Memory B cell (primary cell): ENCODE measurements around the gene APCDD1.
A peak's percentile ranks its signal among the peaks of the same experiment; 100 is the strongest.

ENCODE experiments used
- ATAC-seq: fragments of 150-1000 bp; cut with Tn5 transposase; 2 replicates; pipeline ENCODE4 v1.10.0; 2021; ENCODE audit warnings: low read depth, mild to moderate bottlenecking, moderate library complexity
- DNase-seq, 2 donors: peaks; one replicate each; pipeline ENCODE4 v3.0.0; 2022; ENCODE audit warnings: low spot score in 2 of 2
- H3K27ac Mint-ChIP-seq: one replicate; pipeline ENCODE4 v1.8.0; 2022; ENCODE audit warnings: mild to moderate bottlenecking, moderate library complexity, mixed read lengths
- H3K27me3 Mint-ChIP-seq: one replicate; pipeline ENCODE4 v1.8.0; 2022; ENCODE audit warnings: mixed read lengths
- H3K36me3 Mint-ChIP-seq: one replicate; pipeline ENCODE4 v1.8.0; 2022; ENCODE audit warnings: mild to moderate bottlenecking, mixed read lengths
- H3K4me1 Mint-ChIP-seq: one replicate; pipeline ENCODE4 v1.8.0; 2022; ENCODE audit warnings: mixed read lengths
- H3K4me3 Mint-ChIP-seq: one replicate; pipeline ENCODE4 v1.8.0; 2022; ENCODE audit warnings: mild to moderate bottlenecking, moderate library complexity, mixed read lengths
- H3K9me3 Mint-ChIP-seq: one replicate; pipeline ENCODE4 v1.8.0; 2022; ENCODE audit warnings: mixed read lengths

The APCDD1 gene

DNA sequence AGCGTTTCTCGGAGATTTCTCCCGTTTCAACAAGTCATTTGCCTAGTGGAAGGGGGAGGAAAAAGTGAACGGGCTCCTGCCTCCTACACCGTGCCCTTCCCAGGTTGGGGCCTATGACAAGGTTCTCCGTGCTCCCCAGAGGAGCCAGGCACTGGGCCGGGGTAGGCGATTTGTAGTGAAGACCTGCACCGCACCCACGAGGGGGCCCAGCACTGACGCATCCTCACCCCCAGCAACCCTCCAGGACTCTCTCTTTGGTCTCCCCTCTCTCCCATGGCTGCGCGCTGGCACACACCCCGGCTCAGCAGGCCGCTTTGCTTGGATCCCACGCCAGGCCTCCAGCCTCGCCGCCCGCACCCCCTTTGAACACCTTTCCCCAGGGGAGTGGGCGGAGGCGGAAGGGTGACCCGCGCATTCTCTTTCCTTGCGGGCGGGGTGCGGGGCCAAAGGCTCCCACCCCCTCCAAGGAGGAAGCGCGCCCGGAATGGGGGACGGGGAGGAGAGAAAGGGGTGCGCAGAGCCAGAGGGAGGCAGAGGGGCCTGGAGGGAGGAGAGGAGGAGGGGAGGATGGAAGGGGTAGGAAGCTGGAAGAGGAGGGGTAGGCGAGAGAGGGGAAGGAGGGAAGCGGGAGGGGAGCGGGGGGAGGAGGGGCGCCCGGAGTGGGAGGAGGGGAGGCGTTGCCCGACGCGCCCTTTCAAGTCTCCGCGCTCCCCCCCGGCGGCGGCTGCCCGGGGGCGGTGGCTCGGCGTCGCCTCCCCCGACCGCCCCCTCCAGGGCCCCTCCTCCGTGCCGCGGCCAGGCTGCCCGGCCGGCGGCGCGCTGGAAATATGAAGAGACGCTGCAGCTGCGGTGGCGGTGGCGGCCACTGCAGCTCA lies at the start of gene APCDD1:
Gene APCDD1 (plus strand): TSS at position 830 of the 875 bp plus-strand sequence. CDS start 347 bp downstream, outside the sequence.
- no peaks in the 10 kb centered on the region for H3K9me3 Mint-ChIP-seq
- H3K36me3 Mint-ChIP-seq: no peaks in the 10 kb centered on the region
- peak within 1 kb of the TSS; percentile 80 for H3K4me3 Mint-ChIP-seq
- DNase-seq (no peak), ATAC-seq (no peak)
- no peak within 1 kb of the TSS for H3K27ac Mint-ChIP-seq
- H3K27me3 Mint-ChIP-seq: peaks cover 24% of the 10 kb centered on the region
- H3K4me1 Mint-ChIP-seq: peaks cover 2% of the 10 kb centered on the region

GRCh38 chr18:10405014-10405493 lies 49.4 kb upstream of the APCDD1 start:
- peaks cover 9% of the 10 kb centered on the region for H3K4me1 Mint-ChIP-seq
- H3K36me3 Mint-ChIP-seq: no peaks in the 10 kb centered on the region
- ATAC-seq: no peak
- DNase-seq: no peak
- no peak overlapping the region for H3K27ac Mint-ChIP-seq
- peaks cover 3% of the 10 kb centered on the region for H3K27me3 Mint-ChIP-seq
- no peak overlapping the region for H3K4me3 Mint-ChIP-seq
- no peaks in the 10 kb centered on the region for H3K9me3 Mint-ChIP-seq

DNA sequence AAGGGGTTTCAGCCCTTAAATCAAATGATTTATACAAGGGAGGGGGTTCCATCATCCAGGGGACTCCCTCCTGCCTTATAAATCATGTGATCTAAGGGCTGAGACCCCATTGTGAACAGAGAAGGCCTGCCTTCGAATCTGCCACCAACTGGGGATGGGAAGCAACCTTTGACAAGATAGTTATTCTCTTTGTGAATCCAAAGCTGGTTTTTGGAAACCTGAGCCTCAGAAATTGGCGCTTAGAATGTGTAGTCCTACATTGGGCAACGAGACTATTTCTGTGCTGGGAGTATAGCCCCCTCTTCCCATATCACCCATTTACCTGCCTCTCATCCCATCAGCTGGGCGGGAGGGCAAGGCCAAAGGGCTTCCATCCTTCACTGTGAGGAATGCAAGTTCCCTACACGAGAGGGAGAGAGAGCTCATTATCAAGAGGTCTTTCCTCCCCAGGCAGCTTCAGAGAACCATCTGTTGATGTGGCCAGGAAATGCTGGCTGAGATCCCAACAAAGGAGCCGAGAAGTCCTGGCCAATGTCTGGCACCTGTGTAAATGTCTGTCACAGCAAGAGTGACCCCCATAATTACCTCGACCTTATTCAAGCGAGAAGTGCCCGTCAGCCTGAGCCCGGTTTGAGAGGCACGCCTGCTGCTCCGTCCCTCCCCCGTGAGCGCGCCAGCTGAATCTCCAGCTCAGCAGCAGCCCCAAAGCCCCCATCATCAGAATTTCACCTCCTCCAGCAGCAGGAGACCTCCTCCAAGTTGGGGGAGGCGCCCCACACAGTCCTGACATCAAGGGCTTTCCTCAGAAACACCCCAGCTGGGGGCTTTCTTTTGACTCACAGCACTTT lies 48.4 kb upstream of the APCDD1 start:
- Mint-ChIP-seq H3K27me3 (peaks cover 3% of the 10 kb centered on the region), H3K9me3 (no peaks in the 10 kb centered on the region), H3K27ac (no peak overlapping the region), H3K4me1 (peaks cover 2% of the 10 kb centered on the region), H3K36me3 (no peaks in the 10 kb centered on the region), H3K4me3 (no peak overlapping the region)
- ATAC-seq: no peak
- no peak for DNase-seq

DNA sequence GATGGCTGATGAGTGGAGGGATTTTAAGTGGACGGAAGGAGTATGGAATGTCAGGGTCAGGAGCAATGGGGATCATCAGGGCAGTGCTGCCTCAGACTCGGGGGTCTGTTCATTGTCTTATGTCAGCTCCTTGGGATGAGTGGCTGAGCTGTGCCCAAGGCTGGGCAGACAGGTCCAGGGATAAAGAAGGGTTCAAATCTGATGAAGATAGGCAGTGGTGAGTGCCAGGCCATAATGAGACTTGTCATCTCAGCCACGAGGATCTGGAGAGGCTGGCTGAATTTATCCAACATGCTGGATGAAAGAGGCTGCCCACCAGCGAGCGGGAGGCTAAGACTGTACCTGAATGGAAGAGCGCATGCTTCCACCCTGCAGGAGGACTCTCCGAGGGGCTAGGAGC lies 46.3 kb upstream of the APCDD1 start:
- no peak overlapping the region for H3K27ac Mint-ChIP-seq
- H3K27me3 Mint-ChIP-seq: no peaks in the 10 kb centered on the region
- no peaks in the 10 kb centered on the region for H3K4me1 Mint-ChIP-seq
- ATAC-seq: no peak
- H3K9me3 Mint-ChIP-seq: no peaks in the 10 kb centered on the region
- DNase-seq: no peak
- H3K4me3 Mint-ChIP-seq: no peak overlapping the region
- H3K36me3 Mint-ChIP-seq: no peaks in the 10 kb centered on the region

GRCh38 chr18:10409041-10409440 lies 45.4 kb upstream of the APCDD1 start:
- Mint-ChIP-seq H3K4me3 (no peak overlapping the region), H3K36me3 (no peaks in the 10 kb centered on the region), H3K4me1 (no peaks in the 10 kb centered on the region), H3K27ac (no peak overlapping the region), H3K27me3 (no peaks in the 10 kb centered on the region), H3K9me3 (no peaks in the 10 kb centered on the region)
- DNase-seq: no peak
- ATAC-seq: no peak

DNA sequence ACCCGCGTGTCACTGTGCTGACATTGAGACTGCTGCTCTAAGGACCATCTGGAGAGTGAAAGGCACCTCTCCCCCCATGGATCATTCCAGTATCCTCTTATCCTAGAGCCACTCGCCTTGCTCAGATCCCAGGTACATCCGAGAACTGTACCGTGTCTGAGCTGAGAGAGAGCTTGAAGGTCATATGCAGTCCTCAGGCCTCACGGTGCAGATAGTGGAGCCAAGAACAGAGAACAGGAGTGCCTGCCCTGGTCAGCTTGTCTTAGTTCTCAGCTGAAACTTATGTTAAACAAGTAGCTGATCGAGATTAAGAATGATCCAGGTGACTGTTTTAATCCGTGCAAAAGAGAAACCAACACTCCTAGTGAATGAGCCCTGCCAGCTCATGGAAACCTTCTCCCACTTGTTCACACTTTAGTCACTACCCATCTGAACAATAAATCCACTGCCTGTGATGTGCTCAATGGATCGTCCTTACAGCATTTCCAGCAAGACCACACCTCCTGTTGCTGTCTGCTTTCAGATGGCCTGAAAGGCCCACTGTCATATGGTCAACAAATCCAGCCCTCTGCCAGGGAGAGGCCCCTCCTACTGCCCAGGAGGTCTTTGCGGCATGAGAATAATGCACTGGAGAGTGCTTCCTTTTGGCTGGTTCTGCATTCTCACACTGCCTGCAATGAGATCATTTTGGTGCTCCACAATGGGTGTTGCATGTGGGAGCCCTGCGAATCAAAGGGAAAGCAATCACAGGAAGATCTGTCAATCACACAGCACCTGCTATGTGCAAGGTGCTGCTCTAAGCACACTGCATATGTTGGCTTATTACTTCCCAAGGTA lies 43.7 kb upstream of the APCDD1 start:
- peaks cover 5% of the 10 kb centered on the region for H3K27me3 Mint-ChIP-seq
- no peaks in the 10 kb centered on the region for H3K9me3 Mint-ChIP-seq
- H3K27ac Mint-ChIP-seq: no peak overlapping the region
- DNase-seq: no peak
- no peaks in the 10 kb centered on the region for H3K4me1 Mint-ChIP-seq
- ATAC-seq: no peak
- no peak overlapping the region for H3K4me3 Mint-ChIP-seq
- H3K36me3 Mint-ChIP-seq: no peaks in the 10 kb centered on the region

- DNase-seq (no peak), ATAC-seq (no peak)
- H3K27ac Mint-ChIP-seq: no peak overlapping the region
- H3K9me3 Mint-ChIP-seq: no peaks in the 10 kb centered on the region
- no peaks in the 10 kb centered on the region for H3K4me1 Mint-ChIP-seq
- no peak overlapping the region for H3K4me3 Mint-ChIP-seq
- no peaks in the 10 kb centered on the region for H3K36me3 Mint-ChIP-seq
- H3K27me3 Mint-ChIP-seq: peaks cover 5% of the 10 kb centered on the region
Observed at GRCh38 chr18:10412933-10413332, 41.5 kb upstream of the APCDD1 start.

- Mint-ChIP-seq H3K4me1 (no peaks in the 10 kb centered on the region), H3K4me3 (no peak overlapping the region), H3K27me3 (peaks cover 5% of the 10 kb centered on the region), H3K9me3 (no peaks in the 10 kb centered on the region), H3K27ac (no peak overlapping the region), H3K36me3 (no peaks in the 10 kb centered on the region)
- DNase-seq (no peak), ATAC-seq (no peak)
Observed at GRCh38 chr18:10413722-10414121, 40.7 kb upstream of the APCDD1 start.

DNA sequence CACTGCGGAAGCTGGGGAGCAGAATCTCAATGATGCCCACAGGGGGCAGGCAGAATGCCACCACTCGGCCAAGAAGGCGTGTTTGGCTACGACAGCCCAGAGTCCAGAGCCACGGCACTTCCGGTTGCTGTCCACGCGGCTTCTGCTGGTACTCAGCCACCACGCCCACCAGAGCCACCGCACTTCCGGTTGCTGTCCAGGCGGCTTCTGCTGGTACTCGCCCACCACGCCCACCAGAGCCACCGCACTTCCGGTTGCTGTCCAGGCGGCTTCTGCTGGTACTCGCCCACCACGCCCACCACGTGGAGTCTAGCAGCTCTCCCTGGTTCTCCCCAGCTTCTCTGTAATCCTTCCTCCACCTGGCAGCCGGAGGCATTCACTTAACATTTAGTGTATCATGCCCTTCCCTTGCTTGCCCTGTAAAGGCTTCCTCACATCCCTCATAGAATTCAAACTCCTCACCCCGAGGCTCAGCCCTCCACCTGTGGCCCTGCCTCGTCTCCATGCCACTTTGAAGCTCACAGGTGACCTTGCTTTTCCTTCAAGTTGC lies 40.1 kb upstream of the APCDD1 start:
- DNase-seq (no peak), ATAC-seq (no peak)
- peaks cover 5% of the 10 kb centered on the region for H3K27me3 Mint-ChIP-seq
- H3K4me3 Mint-ChIP-seq: no peak overlapping the region
- H3K27ac Mint-ChIP-seq: no peak overlapping the region
- no peaks in the 10 kb centered on the region for H3K4me1 Mint-ChIP-seq
- H3K9me3 Mint-ChIP-seq: no peaks in the 10 kb centered on the region
- H3K36me3 Mint-ChIP-seq: no peaks in the 10 kb centered on the region

DNA sequence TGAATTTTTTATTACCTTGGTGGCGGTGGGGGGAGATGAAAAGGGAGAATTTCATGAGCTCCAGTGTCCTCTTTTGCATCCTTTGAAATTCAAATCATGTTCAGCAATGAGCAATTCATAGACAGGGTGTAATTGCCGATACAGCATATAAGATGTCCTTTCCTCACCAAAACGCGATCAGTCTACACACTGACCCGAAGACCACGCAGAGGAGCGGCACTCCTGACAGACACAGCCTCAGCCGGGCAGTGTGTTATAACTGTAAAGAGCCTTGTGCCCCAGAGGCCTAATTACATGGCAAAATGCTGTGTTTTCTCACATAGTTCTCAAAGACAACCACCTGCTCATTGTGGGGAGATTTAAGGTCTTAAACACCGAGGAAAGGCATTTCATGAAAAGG lies 38.4 kb upstream of the APCDD1 start:
- no peak for ATAC-seq
- H3K4me1 Mint-ChIP-seq: no peaks in the 10 kb centered on the region
- H3K27me3 Mint-ChIP-seq: peaks cover 5% of the 10 kb centered on the region
- no peak for DNase-seq
- H3K36me3 Mint-ChIP-seq: peaks cover 2% of the 10 kb centered on the region
- H3K9me3 Mint-ChIP-seq: peaks cover 3% of the 10 kb centered on the region
- no peak overlapping the region for H3K4me3 Mint-ChIP-seq
- H3K27ac Mint-ChIP-seq: no peak overlapping the region

DNA sequence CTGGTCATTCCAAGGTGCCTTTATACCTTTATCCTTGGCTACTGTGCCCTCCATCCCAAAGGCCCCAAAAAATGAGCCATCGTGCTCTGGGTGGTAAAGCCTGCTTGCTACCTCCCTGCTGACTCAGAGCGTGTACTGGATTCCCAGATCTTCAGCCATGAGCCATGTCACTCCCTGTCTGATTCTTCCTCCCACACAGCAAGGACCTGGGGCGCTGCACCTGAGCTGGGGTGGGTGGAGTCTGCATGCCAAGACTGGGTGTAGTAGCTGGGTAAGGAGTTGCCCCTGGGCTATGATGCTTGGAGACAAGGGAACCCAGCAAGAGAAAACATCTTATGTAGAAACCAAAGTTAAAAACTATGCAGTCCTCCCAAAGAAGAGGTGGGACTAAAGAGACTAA lies 37.2 kb upstream of the APCDD1 start:
- Mint-ChIP-seq H3K36me3 (peaks cover 2% of the 10 kb centered on the region), H3K27me3 (peaks cover 5% of the 10 kb centered on the region)

GRCh38 chr18:10417664-10418063 lies 36.8 kb upstream of the APCDD1 start:
- peaks cover 2% of the 10 kb centered on the region for H3K36me3 Mint-ChIP-seq
- no peak overlapping the region for H3K4me3 Mint-ChIP-seq
- ATAC-seq (no peak), DNase-seq (no peak)
- no peak overlapping the region for H3K27ac Mint-ChIP-seq
- no peaks in the 10 kb centered on the region for H3K4me1 Mint-ChIP-seq
- H3K27me3 Mint-ChIP-seq: peaks cover 5% of the 10 kb centered on the region
- peaks cover 3% of the 10 kb centered on the region for H3K9me3 Mint-ChIP-seq

More for the DNA sequence above, 37.2 kb upstream of the APCDD1 start:
- no peak overlapping the region for H3K4me3 Mint-ChIP-seq
- H3K27ac Mint-ChIP-seq: no peak overlapping the region
- peaks cover 3% of the 10 kb centered on the region for H3K9me3 Mint-ChIP-seq
- ATAC-seq (no peak), DNase-seq (no peak)
- H3K4me1 Mint-ChIP-seq: no peaks in the 10 kb centered on the region

DNA sequence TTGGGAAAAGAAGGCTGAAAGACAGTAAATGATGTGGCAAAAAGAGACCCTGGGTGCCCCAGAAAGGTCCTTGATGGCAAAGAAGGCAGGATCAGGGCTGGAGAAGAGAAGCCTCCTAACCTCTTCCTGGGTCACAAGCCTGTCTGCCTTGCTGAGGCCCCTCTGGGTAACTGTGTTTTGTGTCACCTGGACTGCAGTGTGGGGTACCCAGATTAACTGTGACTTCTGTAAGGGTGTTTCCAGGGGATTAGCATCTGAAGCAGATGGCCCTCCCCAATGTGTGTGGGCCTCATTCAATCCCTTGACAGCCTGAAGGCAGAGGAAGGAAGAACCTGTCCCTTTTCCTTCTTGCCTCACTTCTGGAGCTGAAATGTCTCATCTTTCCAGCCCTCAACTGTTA lies 35.6 kb upstream of the APCDD1 start:
- DNase-seq: no peak
- Mint-ChIP-seq H3K36me3 (peaks cover 2% of the 10 kb centered on the region), H3K4me1 (no peaks in the 10 kb centered on the region), H3K4me3 (no peak overlapping the region), H3K27ac (no peak overlapping the region), H3K27me3 (peaks cover 10% of the 10 kb centered on the region), H3K9me3 (peaks cover 3% of the 10 kb centered on the region)
- no peak for ATAC-seq
